ENCODE data around the gene PDE4C.

PDE4C gene

DNA sequence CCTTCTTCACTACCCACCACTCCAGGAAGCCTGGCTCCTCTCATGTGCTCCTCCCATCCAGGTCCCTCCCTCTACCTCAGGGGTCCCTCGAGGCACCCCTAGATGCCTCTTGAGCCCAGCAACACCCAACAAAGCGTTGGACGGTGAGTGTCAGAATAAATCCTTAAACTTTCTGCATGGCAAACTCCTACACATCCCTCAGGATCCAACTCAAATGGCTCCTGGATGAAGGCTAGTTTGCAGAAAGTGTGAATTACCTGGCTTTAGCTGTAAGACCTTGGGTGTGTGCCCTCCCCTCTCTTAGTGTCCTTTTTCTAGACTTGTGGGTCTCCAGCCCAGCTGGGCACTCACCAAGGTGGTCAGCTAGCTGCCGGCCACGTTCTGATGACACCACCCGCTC is 27.9 kb downstream of the PDE4C start:
- DNase-seq (ENCODE audit: low read depth): no peak

- DNase-seq (ENCODE audit: low read depth): no peak
Observed at GRCh38 chr19:18197941-18198340, 28.3 kb downstream of the PDE4C start.

DNA sequence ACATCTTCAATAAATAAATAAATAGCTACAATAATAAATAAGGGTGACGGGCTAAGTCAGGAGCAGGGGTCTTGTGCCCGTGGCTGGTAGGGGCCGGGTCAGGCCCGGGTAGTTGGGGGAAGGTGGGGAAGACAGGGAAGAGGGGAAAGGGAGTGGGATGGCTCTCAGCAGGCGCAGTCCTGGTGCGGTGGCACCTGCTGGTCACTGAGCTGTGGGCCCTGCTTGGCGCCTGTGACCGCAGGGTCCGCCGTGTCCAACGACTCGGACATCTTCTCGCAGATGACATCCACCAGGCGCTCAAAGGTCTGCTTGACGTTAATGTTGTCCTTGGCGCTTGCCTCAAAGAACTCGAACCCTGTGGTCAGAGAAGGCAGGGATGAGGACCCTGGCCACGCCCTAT is 28.9 kb downstream of the PDE4C start:
- no peak for DNase-seq (ENCODE audit: low read depth)

DNA sequence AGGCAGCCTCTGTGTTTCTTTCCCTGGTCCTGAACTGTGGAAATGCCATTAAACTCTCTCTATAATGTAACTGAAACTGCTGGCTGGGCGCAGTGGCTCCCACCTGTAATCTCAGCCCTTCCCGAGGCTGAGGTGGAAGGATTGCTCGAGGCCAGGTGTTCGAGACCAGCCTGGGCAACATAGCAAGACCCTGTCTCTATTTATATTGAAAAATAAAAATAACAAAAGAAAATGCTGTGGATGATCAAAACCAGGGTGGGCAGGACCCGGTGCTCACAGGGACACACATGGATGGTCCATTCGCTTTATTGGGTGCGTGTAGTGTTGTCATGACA is 29.8 kb downstream of the PDE4C start:
- no peak for DNase-seq (ENCODE audit: low read depth)

GRCh38 chr19:18194554-18195238 is 31.5 kb downstream of the PDE4C start:
- no peak for DNase-seq (ENCODE audit: low read depth)

DNA sequence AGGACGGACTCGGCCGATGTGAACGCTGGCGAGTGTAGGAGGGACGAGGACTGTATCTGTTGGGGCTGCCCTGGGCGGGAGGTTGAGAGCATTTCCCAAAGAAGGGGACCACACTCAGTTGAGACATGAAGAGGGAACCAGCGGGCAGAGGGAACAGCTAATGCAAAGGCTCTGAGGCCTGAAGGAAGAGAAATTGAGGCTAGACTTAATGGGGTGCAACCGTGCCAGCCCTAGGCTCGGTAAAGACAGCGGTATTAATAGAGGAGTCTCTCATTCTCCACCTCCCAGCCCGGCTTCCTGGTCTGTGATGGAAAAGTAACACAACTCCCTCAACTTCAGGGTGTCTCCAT is 32.1 kb downstream of the PDE4C start:
- DNase-seq (ENCODE audit: low read depth): no peak

- no peak for DNase-seq (ENCODE audit: low read depth)
Observed at GRCh38 chr19:18193388-18194180, 32.7 kb downstream of the PDE4C start.

GRCh38 chr19:18192673-18193387 is 33.4 kb downstream of the PDE4C start, which contains the start of gene MPV17L2:
TSS of gene MPV17L2 (plus strand) at chr19:18193218. CDS start at chr19:18193282, 64 bp downstream.
- peak; percentile 100 for DNase-seq (ENCODE audit: low read depth)

- no peak for DNase-seq (ENCODE audit: low read depth)
Observed at GRCh38 chr19:18191640-18192062, 34.6 kb downstream of the PDE4C start.

DNA sequence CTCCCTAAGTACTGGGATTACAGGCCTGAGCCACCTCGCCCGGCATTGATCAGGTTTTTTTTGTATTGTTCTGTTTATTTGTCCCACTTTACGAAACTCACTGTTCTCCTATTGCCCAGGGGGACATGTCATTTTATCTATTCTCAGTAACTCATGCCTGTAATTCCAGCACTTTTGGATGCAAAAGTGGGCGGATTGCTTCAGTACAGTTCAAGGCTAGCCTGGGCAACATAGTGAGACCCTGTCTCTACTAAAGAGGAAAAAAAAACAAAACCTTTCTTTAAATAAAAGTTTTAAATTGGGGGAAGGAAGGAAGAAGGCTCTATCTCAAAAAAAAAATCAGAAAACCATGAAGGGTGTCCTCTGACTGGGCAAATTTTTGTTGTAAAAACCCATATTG is 36.0 kb downstream of the PDE4C start:
- DNase-seq (ENCODE audit: low read depth): no peak

GRCh38 chr19:18185538-18185937 is 40.7 kb downstream of the PDE4C start:
- no peak for DNase-seq (ENCODE audit: low read depth)

- no peak for DNase-seq (ENCODE audit: low read depth)
Observed at GRCh38 chr19:18183529-18183928, 42.7 kb downstream of the PDE4C start.

DNA sequence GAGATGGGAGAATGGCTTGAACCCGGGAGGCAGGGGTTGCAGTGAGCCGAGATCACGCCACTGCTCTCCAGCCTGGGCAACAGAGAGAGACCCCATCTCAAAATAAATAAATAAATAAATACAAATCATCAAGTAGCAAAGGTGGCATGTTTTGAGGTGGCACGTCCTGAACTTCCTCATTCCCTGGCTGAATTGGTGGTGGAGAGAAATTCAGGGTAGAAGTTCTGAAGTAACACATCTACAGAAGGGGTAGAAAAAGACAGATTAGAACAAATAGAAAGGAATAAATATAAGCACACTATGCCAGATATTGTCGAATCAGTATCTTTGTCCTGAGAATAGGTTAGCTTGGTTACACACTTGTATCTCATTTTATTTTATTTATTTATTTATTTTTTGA is 46.3 kb downstream of the PDE4C start:
- no peak for DNase-seq (ENCODE audit: low read depth)

DNA sequence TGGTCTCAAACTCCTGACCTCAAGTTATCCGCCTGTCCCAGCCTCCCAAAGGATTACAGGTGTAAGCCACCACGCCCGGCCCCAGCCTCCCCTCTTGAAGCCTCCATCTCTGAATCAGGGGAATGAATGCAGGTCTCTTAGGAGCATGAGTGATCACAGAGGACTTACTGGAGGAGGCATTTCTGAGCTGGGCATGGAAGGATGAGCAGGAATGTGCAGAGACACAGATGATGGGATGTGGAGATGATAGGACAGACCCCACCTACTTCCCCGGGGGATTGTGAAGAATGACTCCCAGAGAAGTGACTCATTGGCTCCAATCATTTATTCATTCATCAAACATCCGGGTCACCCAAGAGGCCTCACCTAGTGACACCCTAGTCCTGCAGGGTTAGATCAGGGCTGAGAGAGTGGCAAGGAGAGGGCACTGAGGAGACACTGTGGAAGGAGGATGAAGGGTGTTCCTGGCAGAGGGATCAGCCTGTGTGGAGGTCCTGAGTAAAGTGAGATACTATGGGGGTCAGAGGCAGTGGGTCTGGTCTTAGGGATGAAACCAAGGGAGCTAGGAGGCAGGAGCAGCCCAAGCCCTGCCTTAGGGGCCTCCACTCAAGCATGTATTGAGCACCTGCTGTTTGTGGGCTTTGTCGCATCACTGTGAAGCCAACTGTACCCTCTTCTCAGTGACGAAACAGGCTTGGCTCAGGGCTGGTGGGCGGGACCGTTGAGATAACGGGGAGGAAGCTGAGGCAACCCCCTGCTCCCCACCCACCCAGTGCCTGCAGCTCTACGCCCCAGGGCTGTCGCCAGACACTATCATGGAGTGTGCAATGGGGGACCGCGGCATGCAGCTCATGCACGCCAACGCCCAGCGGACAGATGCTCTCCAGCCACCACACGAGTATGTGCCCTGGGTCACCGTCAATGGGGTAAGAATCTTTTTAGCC is 49.6 kb downstream of the PDE4C start:
- no peak for DNase-seq (ENCODE audit: low read depth)

DNA sequence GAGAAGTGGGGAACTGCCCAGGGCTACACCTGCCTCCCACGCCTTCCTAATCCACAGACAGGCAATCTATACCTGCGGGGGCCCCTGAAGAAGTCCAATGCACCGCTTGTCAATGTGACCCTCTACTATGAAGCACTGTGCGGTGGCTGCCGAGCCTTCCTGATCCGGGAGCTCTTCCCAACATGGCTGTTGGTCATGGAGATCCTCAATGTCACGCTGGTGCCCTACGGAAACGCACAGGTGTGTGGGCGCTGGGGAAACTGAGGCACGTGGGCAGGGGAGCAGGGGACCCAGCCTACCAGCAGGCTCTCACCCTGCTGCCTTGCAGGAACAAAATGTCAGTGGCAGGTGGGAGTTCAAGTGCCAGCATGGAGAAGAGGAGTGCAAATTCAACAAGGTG is 51.3 kb downstream of the PDE4C start:
- no peak for DNase-seq (ENCODE audit: low read depth)
